Measurements from ENCODE around the gene SYS1. TPM values are rescaled to one million over a fixed set of nuclear protein-coding genes. Genes with fewer than 3 reads are reported as not detected.

SYS1 gene
- polyA plus RNA-seq, 3 donors from 2014 or later: 32.6 to 52.4 (median 47.1) TPM

DNA sequence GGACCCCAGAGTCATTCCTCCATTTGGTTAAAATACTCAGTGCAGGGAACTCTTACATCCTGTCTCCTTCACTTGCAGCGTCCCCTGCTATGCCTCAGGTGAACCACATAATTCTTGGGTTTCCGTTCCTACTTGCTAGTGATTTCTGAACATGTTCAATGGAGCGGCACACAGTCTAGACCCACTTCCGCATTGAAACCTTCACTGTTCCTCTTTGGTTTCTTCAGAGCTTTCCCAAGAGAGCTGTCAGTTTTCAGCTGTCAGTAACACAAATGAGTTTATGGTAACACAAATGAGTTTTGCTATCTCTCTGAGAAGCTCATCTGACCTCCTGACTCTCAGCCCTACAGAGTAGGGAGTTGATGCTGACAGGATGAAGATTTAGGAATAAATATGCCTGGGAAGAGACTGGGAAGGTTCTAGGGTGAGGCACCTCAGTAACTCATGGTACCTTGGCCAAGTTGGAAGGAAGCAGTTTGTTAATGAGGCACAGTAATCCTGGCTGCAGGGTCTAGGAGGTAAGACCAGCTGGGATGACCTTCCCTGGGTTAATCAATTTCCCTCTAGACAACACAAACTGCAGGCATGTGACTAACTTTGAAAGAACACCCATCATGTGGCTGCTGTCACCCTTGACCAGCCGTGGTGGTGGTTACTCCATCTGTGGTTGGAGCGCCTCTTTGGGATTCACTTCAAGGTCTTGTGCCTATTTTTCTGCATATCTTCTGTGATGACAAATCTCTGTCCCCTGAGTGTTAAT, 5.4 kb downstream of the SYS1 start:
- peak overlapping the region; percentile 73 to 94 (median 87) for H3K27ac Mint-ChIP-seq
- DNase-seq: peak; percentile 26 to 42 (median 40)

DNA sequence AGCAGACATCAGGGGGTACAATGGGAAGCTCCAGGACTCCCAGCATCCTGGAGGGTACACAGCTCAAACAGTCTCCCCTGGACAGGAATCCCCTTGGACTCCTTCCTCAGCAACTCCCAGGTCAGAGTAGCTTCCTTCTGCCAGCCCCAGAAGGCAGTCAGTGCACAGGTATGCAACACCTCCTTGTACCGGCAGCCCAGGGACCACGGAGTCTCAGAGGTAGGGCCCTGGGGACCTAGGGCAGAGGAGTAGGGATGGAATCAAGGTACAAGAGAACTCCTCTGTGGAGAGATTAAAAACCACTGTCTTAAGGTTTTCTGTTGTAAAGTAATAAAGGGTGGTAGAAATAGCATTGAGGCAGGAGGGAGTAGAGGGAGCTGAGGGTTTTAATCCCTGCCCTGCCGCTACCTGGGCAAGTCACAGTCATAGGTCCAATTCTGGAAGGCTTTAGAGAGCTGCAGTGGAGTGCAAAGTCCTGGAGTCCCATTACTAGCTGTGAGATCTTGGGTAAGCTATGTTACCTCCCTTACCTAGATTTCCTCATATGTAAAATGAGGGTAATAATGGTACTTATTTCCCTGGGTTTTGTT, 7.7 kb downstream of the SYS1 start:
- Mint-ChIP-seq H3K9me3 (peaks cover 0 to 2% (median 0%) of the 10 kb centered on the region in 6 donors), H3K36me3 (peaks cover 4 to 22% (median 7%) of the 10 kb centered on the region in 3 donors), H3K27ac (peak overlapping the region in 3 of 6 donors; percentile 17 to 59 (median 35)), H3K4me1 (peaks cover 56 to 71% of the 10 kb centered on the region in 2 donors), H3K4me3 (no peak overlapping the region), H3K27me3 (ENCODE audit: low read depth in 3 of 3) (peaks cover 2 to 14% (median 9%) of the 10 kb centered on the region in 3 donors)
- DNase-seq: no peak

More for the DNA sequence above, 5.4 kb downstream of the SYS1 start:
- peaks cover 65 to 77% of the 10 kb centered on the region in 2 donors for H3K4me1 Mint-ChIP-seq
- peak overlapping the region; percentile 19 to 79 (median 59) for H3K4me3 Mint-ChIP-seq
- peaks cover 4 to 27% (median 7%) of the 10 kb centered on the region in 3 donors for H3K36me3 Mint-ChIP-seq
- H3K27me3 Mint-ChIP-seq (ENCODE audit: low read depth in 3 of 3): peaks cover 2 to 10% (median 2%) of the 10 kb centered on the region in 3 donors
- H3K9me3 Mint-ChIP-seq: peaks cover 0 to 2% (median 0%) of the 10 kb centered on the region in 6 donors

DNA sequence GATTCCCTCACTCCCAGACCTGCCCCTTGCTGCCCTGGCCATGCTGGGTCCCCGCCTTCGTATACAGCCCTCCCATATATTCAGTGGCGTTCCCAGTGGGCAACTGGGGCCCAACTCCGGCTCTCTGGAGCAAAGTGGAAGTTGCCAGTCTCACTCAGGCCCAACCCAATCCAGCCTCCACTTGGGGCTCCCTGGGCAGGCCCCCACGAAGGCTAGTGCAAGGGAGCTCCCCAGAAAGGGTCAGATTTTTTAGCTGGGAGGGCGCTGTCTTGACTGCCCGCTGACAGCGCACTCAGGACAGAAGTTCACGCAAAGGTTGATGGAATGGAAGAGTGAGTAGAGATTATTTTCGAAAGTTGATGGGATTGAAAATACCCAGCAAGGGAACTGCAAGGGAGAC, 9.3 kb downstream of the SYS1 start:
- H3K27me3 Mint-ChIP-seq (ENCODE audit: low read depth in 3 of 3): peaks cover 0 to 13% (median 9%) of the 10 kb centered on the region in 3 donors
- H3K4me1 Mint-ChIP-seq: peaks cover 48 to 57% of the 10 kb centered on the region in 2 donors
- H3K36me3 Mint-ChIP-seq: peaks cover 0 to 12% (median 4%) of the 10 kb centered on the region in 3 donors
- H3K27ac Mint-ChIP-seq: peak overlapping the region; percentile 44 to 94 (median 68)
- peak overlapping the region; percentile 27 to 70 (median 57) for H3K4me3 Mint-ChIP-seq
- DNase-seq: no peak
- peaks cover 0 to 2% (median 0%) of the 10 kb centered on the region in 6 donors for H3K9me3 Mint-ChIP-seq

DNA sequence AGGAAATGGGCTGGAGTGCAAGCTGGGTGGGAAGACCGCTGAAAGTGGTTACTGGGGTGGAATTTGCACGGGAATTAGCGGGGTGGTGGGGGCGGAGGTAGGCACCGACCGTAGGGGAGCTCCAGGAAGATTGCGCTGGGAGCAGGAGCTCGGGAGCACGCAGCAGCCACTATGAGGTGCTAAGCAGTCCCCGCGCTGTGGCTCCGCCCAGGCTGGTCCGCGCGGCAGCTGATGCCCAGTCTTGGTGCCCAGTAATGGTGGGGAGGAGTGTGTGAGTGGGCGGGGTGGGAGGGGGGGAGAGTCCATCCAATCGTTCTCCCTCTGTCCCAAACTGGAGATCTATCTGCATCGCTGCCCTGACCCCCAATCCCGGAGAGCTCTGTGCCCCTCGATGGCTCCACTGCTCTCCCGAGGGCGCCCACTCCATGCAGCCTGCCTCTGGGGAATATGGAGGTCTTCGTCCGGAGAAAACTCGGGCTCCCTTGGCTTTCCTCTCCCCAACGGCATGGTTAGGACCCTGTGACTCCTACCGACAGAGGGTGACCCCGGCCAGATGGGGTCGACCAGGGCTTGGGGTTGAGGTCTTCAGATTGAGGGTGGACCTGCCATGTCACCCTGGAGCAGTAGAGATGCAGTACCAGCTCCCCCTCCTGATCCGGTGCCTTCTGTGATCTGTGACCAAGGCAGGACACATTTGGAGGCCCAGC, 9.8 kb downstream of the SYS1 start:
- peaks cover 0 to 10% (median 4%) of the 10 kb centered on the region in 3 donors for H3K36me3 Mint-ChIP-seq
- H3K4me1 Mint-ChIP-seq: peaks cover 42 to 51% of the 10 kb centered on the region in 2 donors
- peaks cover 0 to 2% (median 0%) of the 10 kb centered on the region in 6 donors for H3K9me3 Mint-ChIP-seq
- peak overlapping the region; percentile 89 to 98 (median 96) for H3K27ac Mint-ChIP-seq
- no peak for DNase-seq
- peak overlapping the region; percentile 81 to 95 (median 91) for H3K4me3 Mint-ChIP-seq
- peaks cover 0 to 13% (median 9%) of the 10 kb centered on the region in 3 donors for H3K27me3 Mint-ChIP-seq (ENCODE audit: low read depth in 3 of 3)

GRCh38 chr20:45373353-45374100, 10.6 kb downstream of the SYS1 start:
- Mint-ChIP-seq H3K4me3 (peak overlapping the region; percentile 81 to 95 (median 91)), H3K9me3 (peaks cover 0 to 2% (median 0%) of the 10 kb centered on the region in 6 donors), H3K27ac (peak overlapping the region; percentile 89 to 98 (median 96)), H3K4me1 (peaks cover 35 to 44% of the 10 kb centered on the region in 2 donors), H3K36me3 (peaks cover 0 to 4% (median 3%) of the 10 kb centered on the region in 3 donors), H3K27me3 (ENCODE audit: low read depth in 3 of 3) (peaks cover 0 to 14% (median 9%) of the 10 kb centered on the region in 3 donors)
- DNase-seq: peak; percentile 81 to 86 (median 84)

- Mint-ChIP-seq H3K27me3 (ENCODE audit: low read depth in 3 of 3) (peaks cover 0 to 14% (median 9%) of the 10 kb centered on the region in 3 donors), H3K4me1 (peaks cover 30 to 38% of the 10 kb centered on the region in 2 donors), H3K9me3 (peaks cover 0 to 2% (median 0%) of the 10 kb centered on the region in 6 donors), H3K4me3 (peak overlapping the region; percentile 81 to 95 (median 91)), H3K27ac (peak overlapping the region; percentile 89 to 98 (median 96)), H3K36me3 (no peaks in the 10 kb centered on the region)
- no peak for DNase-seq
Observed at GRCh38 chr20:45374101-45374467, 11.1 kb downstream of the SYS1 start.

DNA sequence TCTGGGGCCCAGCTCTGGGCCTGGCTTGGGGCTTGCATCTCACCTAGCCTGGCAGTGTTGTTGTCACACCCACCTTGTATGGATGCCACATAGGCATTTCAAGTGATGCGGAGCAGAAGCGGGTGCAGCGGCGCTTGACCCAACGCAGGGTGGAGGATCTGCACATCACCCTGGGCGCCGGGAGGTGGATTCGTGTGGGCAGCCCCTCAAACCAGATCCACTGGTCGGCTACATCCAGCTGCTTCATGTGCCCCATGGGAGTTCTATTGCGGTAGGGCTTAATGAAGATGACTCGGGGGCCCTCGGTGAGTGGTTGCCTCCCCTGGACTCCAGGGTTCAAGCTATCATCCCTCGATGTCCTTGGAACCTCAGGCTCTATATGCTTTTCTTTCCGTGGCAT, 12.0 kb downstream of the SYS1 start:
- Mint-ChIP-seq H3K9me3 (peaks cover 0 to 2% (median 0%) of the 10 kb centered on the region in 6 donors), H3K4me1 (peaks cover 27 to 34% of the 10 kb centered on the region in 2 donors), H3K27ac (peak overlapping the region in 3 of 6 donors; percentile 92 to 98 (median 94)), H3K36me3 (peaks cover 0 to 5% (median 0%) of the 10 kb centered on the region in 3 donors), H3K4me3 (peak overlapping the region in 3 of 5 donors; percentile 23 to 95 (median 89)), H3K27me3 (ENCODE audit: low read depth in 3 of 3) (peaks cover 0 to 14% (median 9%) of the 10 kb centered on the region in 3 donors)
- DNase-seq: no peak

DNA sequence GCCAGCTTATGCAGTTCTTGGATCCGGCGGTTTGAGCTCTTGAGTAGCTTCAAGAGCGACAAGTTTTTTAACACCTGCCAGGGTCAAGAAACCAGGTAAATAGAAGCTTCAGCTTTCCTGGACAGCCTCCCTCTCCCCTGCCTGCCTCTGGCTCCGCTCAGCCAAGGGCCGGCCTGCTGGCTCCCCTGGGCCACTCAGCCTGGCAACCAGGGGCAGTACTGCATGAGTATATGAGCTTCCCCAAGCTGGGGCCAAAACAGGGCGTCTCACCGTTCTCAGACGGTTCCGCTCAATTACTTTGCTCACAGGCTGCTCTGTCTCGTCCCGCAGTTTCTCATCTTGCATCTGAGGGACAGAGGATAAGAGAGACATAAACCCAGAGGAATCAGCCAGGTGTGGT, 14.3 kb downstream of the SYS1 start:
- Mint-ChIP-seq H3K27ac (no peak overlapping the region), H3K36me3 (peaks cover 0 to 5% (median 4%) of the 10 kb centered on the region in 3 donors), H3K4me1 (peaks cover 22 to 24% of the 10 kb centered on the region in 2 donors), H3K4me3 (no peak overlapping the region), H3K27me3 (ENCODE audit: low read depth in 3 of 3) (peaks cover 0 to 14% (median 9%) of the 10 kb centered on the region in 3 donors), H3K9me3 (peaks cover 0 to 2% (median 0%) of the 10 kb centered on the region in 6 donors)
- no peak for DNase-seq

- DNase-seq: no peak
- peaks cover 0 to 8% (median 4%) of the 10 kb centered on the region in 3 donors for H3K36me3 Mint-ChIP-seq
- no peak within 1 kb of the TSS for H3K4me3 Mint-ChIP-seq
- H3K9me3 Mint-ChIP-seq: no peaks in the 10 kb centered on the region
- H3K4me1 Mint-ChIP-seq: peaks cover 14 to 16% of the 10 kb centered on the region in 2 donors
- no peak within 1 kb of the TSS for H3K27ac Mint-ChIP-seq
- H3K27me3 Mint-ChIP-seq (ENCODE audit: low read depth in 3 of 3): peaks cover 0 to 13% (median 9%) of the 10 kb centered on the region in 3 donors
Observed at GRCh38 chr20:45378191-45378590, 15.2 kb downstream of the SYS1 start, which contains the start of gene TP53TG5. Gene TP53TG5 (minus strand): TSS chr20:45378325. CDS start chr20:45378236, 89 bp downstream.

DNA sequence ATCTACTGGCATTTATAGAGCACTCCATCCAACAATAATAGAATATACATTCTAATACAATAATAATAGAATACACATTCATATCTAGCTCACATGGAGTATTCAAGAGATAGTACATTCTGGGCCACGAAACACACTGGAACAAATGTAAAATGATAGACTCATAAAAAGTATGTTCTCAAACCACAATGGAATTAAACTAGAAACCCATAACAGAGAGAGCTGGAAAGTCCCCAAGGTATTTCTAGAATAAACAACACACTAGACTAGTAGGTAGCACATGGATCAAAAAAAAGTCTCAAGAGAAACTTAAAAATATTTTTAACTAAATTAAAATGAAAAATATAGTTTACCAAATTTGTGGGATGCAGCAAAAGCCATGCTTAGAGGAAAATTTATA, 24.3 kb downstream of the SYS1 start:
- Mint-ChIP-seq H3K27me3 (ENCODE audit: low read depth in 3 of 3) (peaks cover 0 to 1% (median 0%) of the 10 kb centered on the region in 3 donors), H3K36me3 (peaks cover 10 to 14% (median 11%) of the 10 kb centered on the region in 3 donors), H3K4me3 (no peak overlapping the region), H3K27ac (no peak overlapping the region), H3K9me3 (peaks cover 0 to 1% (median 0%) of the 10 kb centered on the region in 6 donors), H3K4me1 (no peaks in the 10 kb centered on the region)
- DNase-seq: no peak

DNA sequence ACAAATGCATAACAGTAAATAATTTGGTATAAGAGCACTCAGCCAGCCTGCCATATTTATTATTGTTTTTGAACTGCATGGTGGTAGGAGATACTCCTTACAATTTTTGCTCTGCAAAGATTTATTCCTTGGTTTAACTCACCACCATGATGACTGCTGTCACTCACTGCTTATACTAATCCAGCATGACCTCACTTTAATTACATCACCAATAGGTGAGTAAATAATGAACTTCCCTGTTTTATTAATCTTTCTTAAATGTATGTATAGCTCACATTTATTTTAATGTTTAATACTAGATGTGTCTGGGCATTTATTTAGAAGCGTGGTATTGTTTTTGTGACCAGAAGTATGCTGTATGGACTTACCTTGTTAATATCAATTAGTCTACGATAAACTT, 28.0 kb downstream of the SYS1 start:
- Mint-ChIP-seq H3K9me3 (peaks cover 0 to 1% (median 0%) of the 10 kb centered on the region in 6 donors), H3K36me3 (peaks cover 10 to 13% (median 11%) of the 10 kb centered on the region in 3 donors)

GRCh38 chr20:45391559-45391958, 28.6 kb downstream of the SYS1 start:
- H3K4me3 Mint-ChIP-seq: no peak overlapping the region
- H3K27me3 Mint-ChIP-seq (ENCODE audit: low read depth in 3 of 3): peaks cover 0 to 3% (median 0%) of the 10 kb centered on the region in 3 donors
- peaks cover 0 to 1% (median 0%) of the 10 kb centered on the region in 6 donors for H3K9me3 Mint-ChIP-seq
- H3K4me1 Mint-ChIP-seq: no peaks in the 10 kb centered on the region
- no peak overlapping the region for H3K27ac Mint-ChIP-seq
- peaks cover 10 to 13% (median 11%) of the 10 kb centered on the region in 3 donors for H3K36me3 Mint-ChIP-seq
- no peak for DNase-seq

More for the DNA sequence above, 28.0 kb downstream of the SYS1 start:
- no peaks in the 10 kb centered on the region for H3K4me1 Mint-ChIP-seq
- H3K27ac Mint-ChIP-seq: no peak overlapping the region
- DNase-seq: no peak
- no peak overlapping the region for H3K4me3 Mint-ChIP-seq
- peaks cover 0 to 3% (median 0%) of the 10 kb centered on the region in 3 donors for H3K27me3 Mint-ChIP-seq (ENCODE audit: low read depth in 3 of 3)

Measured in immature natural killer cell (primary cell).